Measurements from ENCODE around the gene NUFIP1. TPM values are rescaled to one million over a fixed set of nuclear protein-coding genes. Genes with fewer than 3 reads are reported as not detected.
A peak's percentile ranks its signal among the peaks of the same experiment; 100 is the strongest.

Gene NUFIP1
- total RNA-seq, 3 donors from 2014 or later, result 2.4 to 4.0 (median 3.3) TPM

- TF ChIP-seq CTCF (IDR thresholded peaks at IDR 0.05), result peak; percentile 74 to 82 (median 75)
- TF ChIP-seq POLR2A (IDR thresholded peaks at IDR 0.05), result no peak
- TF ChIP-seq POLR2AphosphoS5 (IDR thresholded peaks at IDR 0.05), result no peak
- H3K4me1 ChIP-seq, result no peaks in the 10 kb centered on the region
- DNase-seq (ENCODE audit: low spot score in 2 of 2), result no peak
- no peaks in the 10 kb centered on the region for H3K27me3 ChIP-seq
- intact Hi-C loops (cut with DNase I; ENCODE audit: low total_unique reads), result loop anchor here (10.0 kb wide), 1 partner anchor 485 kb away; no protein-coding TSS in a partner anchor
- no peaks in the 10 kb centered on the region for H3K36me3 ChIP-seq
- no peak overlapping the region for H3K4me3 ChIP-seq
- H3K27ac ChIP-seq, result no peak overlapping the region
- no peaks in the 10 kb centered on the region for H3K9me3 ChIP-seq
Observed at GRCh38 chr13:44969551-44970484, 19.5 kb downstream of the NUFIP1 start.

GRCh38 chr13:44968434-44968815, 20.8 kb downstream of the NUFIP1 start:
- Histone ChIP-seq H3K4me3 (no peak overlapping the region), H3K36me3 (no peaks in the 10 kb centered on the region), H3K27me3 (no peaks in the 10 kb centered on the region), H3K9me3 (no peaks in the 10 kb centered on the region), H3K4me1 (no peaks in the 10 kb centered on the region), H3K27ac (no peak overlapping the region)
- intact Hi-C loops (cut with DNase I; ENCODE audit: low total_unique reads), result loop anchor here (10.0 kb wide), 1 partner anchor 484 kb away; no protein-coding TSS in a partner anchor
- DNase-seq (ENCODE audit: low spot score in 2 of 2), result no peak
- TF ChIP-seq POLR2A (IDR thresholded peaks at IDR 0.05) (no peak), CTCF (IDR thresholded peaks at IDR 0.05) (no peak), POLR2AphosphoS5 (IDR thresholded peaks at IDR 0.05) (no peak)

GRCh38 chr13:44967704-44968433, 21.4 kb downstream of the NUFIP1 start:
- H3K36me3 ChIP-seq, result no peaks in the 10 kb centered on the region
- no peaks in the 10 kb centered on the region for H3K4me1 ChIP-seq
- H3K27me3 ChIP-seq, result no peaks in the 10 kb centered on the region
- no peak overlapping the region for H3K27ac ChIP-seq
- peaks cover 0 to 3% of the 10 kb centered on the region in 2 donors for H3K9me3 ChIP-seq
- DNase-seq (ENCODE audit: low spot score in 2 of 2), result no peak
- TF ChIP-seq CTCF (IDR thresholded peaks at IDR 0.05) (no peak), POLR2A (IDR thresholded peaks at IDR 0.05) (no peak), POLR2AphosphoS5 (IDR thresholded peaks at IDR 0.05) (no peak)
- intact Hi-C loops (cut with DNase I; ENCODE audit: low total_unique reads), result loop anchor here (10.0 kb wide), 1 partner anchor 483 kb away; no protein-coding TSS in a partner anchor
- H3K4me3 ChIP-seq, result no peak overlapping the region

- H3K4me1 ChIP-seq, result no peaks in the 10 kb centered on the region
- no peak for DNase-seq (ENCODE audit: low spot score in 2 of 2)
- TF ChIP-seq POLR2A (IDR thresholded peaks at IDR 0.05), result no peak
- TF ChIP-seq CTCF (IDR thresholded peaks at IDR 0.05), result no peak
- no peak for TF ChIP-seq POLR2AphosphoS5 (IDR thresholded peaks at IDR 0.05)
- no peaks in the 10 kb centered on the region for H3K27me3 ChIP-seq
- intact Hi-C loops (cut with DNase I; ENCODE audit: low total_unique reads), result loop anchor here (10.0 kb wide), 1 partner anchor 477 kb away; no protein-coding TSS in a partner anchor
- no peak overlapping the region for H3K27ac ChIP-seq
- no peaks in the 10 kb centered on the region for H3K36me3 ChIP-seq
- peaks cover 0 to 18% of the 10 kb centered on the region in 2 donors for H3K9me3 ChIP-seq
- H3K4me3 ChIP-seq, result no peak overlapping the region
Observed at GRCh38 chr13:44961997-44962396, 27.3 kb downstream of the NUFIP1 start.

Data from breast epithelium (tissue), 4 donors.